ENCODE results near the gene GSPT1.
"Not testable (repeated sequence)": the region's sequence is repeated elsewhere in the genome, so short reads cannot be mapped to it uniquely, and the experiment has no call there.

GSPT1 gene

GRCh38 chr16:11824362-11824761 is 91.4 kb downstream of the GSPT1 start:
- no peak for ATAC-seq (ENCODE audit: insufficient read depth, low read depth)
- no peak overlapping the region for H3K9ac ChIP-seq (ENCODE audit: low read depth, low read length)
- no peak overlapping the region for H3K4me3 ChIP-seq (ENCODE audit: low read depth in 1 of 2, low read length in 2 of 2)
- TF ChIP-seq CTCF (IDR thresholded peaks at IDR 0.05; ENCODE audit: borderline replicate concordance, extremely low read depth, low read length, poor library complexity, severe bottlenecking) (no peak), EZH2 (IDR thresholded peaks at IDR 0.05; ENCODE audit: borderline replicate concordance, low read depth, low read length, severe bottlenecking) (no peak)
- no peak overlapping the region for H3K4me2 ChIP-seq (ENCODE audit: insufficient read depth, low read length)
- H3K79me2 ChIP-seq (ENCODE audit: insufficient read depth, low read length), result no peaks in the 10 kb centered on the region
- H3K9me3 ChIP-seq (ENCODE audit: insufficient read depth, low read length, severe bottlenecking), result no peaks in the 10 kb centered on the region
- no peak overlapping the region for H3K27ac ChIP-seq (ENCODE audit: low read length)
- no peaks in the 10 kb centered on the region for H4K20me1 ChIP-seq (ENCODE audit: insufficient read depth, low read length)
- no peaks in the 10 kb centered on the region for H3K4me1 ChIP-seq (ENCODE audit: insufficient read depth, low read length)
- H2AFZ ChIP-seq (ENCODE audit: low read depth, low read length), result no peak overlapping the region
- H3K36me3 ChIP-seq (ENCODE audit: insufficient read depth, low read length), result no peaks in the 10 kb centered on the region
- DNase-seq, result no peak
- no peaks in the 10 kb centered on the region for H3K27me3 ChIP-seq (ENCODE audit: insufficient read depth, low read length, poor library complexity)

GRCh38 chr16:11823645-11824044 is 92.1 kb downstream of the GSPT1 start:
- not testable (repeated sequence) for DNase-seq; H4K20me1 ChIP-seq (ENCODE audit: insufficient read depth, low read length); H3K36me3 ChIP-seq (ENCODE audit: insufficient read depth, low read length); H3K27ac ChIP-seq (ENCODE audit: low read length); H2AFZ ChIP-seq (ENCODE audit: low read depth, low read length); H3K4me2 ChIP-seq (ENCODE audit: insufficient read depth, low read length); H3K79me2 ChIP-seq (ENCODE audit: insufficient read depth, low read length); H3K4me3 ChIP-seq (ENCODE audit: low read depth in 1 of 2, low read length in 2 of 2); H3K9ac ChIP-seq (ENCODE audit: low read depth, low read length); ATAC-seq (ENCODE audit: insufficient read depth, low read depth); H3K4me1 ChIP-seq (ENCODE audit: insufficient read depth, low read length); H3K9me3 ChIP-seq (ENCODE audit: insufficient read depth, low read length, severe bottlenecking); H3K27me3 ChIP-seq (ENCODE audit: insufficient read depth, low read length, poor library complexity)

- DNase-seq (no peak), ATAC-seq (ENCODE audit: insufficient read depth, low read depth) (no peak)
- Histone ChIP-seq H3K27ac (ENCODE audit: low read length) (no peak overlapping the region), H4K20me1 (ENCODE audit: insufficient read depth, low read length) (no peaks in the 10 kb centered on the region), H3K36me3 (ENCODE audit: insufficient read depth, low read length) (no peaks in the 10 kb centered on the region), H2AFZ (ENCODE audit: low read depth, low read length) (no peak overlapping the region), H3K27me3 (ENCODE audit: insufficient read depth, low read length, poor library complexity) (no peaks in the 10 kb centered on the region), H3K9me3 (ENCODE audit: insufficient read depth, low read length, severe bottlenecking) (no peaks in the 10 kb centered on the region), H3K4me3 (ENCODE audit: low read depth in 1 of 2, low read length in 2 of 2) (no peak overlapping the region), H3K4me2 (ENCODE audit: insufficient read depth, low read length) (no peak overlapping the region), H3K9ac (ENCODE audit: low read depth, low read length) (no peak overlapping the region), H3K4me1 (ENCODE audit: insufficient read depth, low read length) (no peaks in the 10 kb centered on the region), H3K79me2 (ENCODE audit: insufficient read depth, low read length) (no peaks in the 10 kb centered on the region)
- TF ChIP-seq CTCF (IDR thresholded peaks at IDR 0.05; ENCODE audit: borderline replicate concordance, extremely low read depth, low read length, poor library complexity, severe bottlenecking) (no peak), EZH2 (IDR thresholded peaks at IDR 0.05; ENCODE audit: borderline replicate concordance, low read depth, low read length, severe bottlenecking) (no peak)
Measured at GRCh38 chr16:11819798-11820197, 96.0 kb downstream of the GSPT1 start.

GRCh38 chr16:11818970-11819369 is 96.8 kb downstream of the GSPT1 start:
- ATAC-seq (ENCODE audit: insufficient read depth, low read depth); H3K9me3 ChIP-seq (ENCODE audit: insufficient read depth, low read length, severe bottlenecking); H3K27ac ChIP-seq (ENCODE audit: low read length); H2AFZ ChIP-seq (ENCODE audit: low read depth, low read length); H3K4me1 ChIP-seq (ENCODE audit: insufficient read depth, low read length); H3K4me2 ChIP-seq (ENCODE audit: insufficient read depth, low read length); H3K27me3 ChIP-seq (ENCODE audit: insufficient read depth, low read length, poor library complexity); H3K9ac ChIP-seq (ENCODE audit: low read depth, low read length); H3K79me2 ChIP-seq (ENCODE audit: insufficient read depth, low read length); DNase-seq; H3K4me3 ChIP-seq (ENCODE audit: low read depth in 1 of 2, low read length in 2 of 2); H4K20me1 ChIP-seq (ENCODE audit: insufficient read depth, low read length); H3K36me3 ChIP-seq (ENCODE audit: insufficient read depth, low read length): not testable (repeated sequence)

All from DND-41 (cell line).